H9 (cell line): Measurements from ENCODE around the gene IGF1R. TPM values are rescaled to one million over a fixed set of nuclear protein-coding genes. Genes with fewer than 3 reads are reported as not detected.

Source experiments
- DNase-seq: peaks from one replicate; pipeline ENCODE4 v3.0.0-alpha.2; 2017
- H2AFZ ChIP-seq: one replicate; pipeline ENCODE4 v1.6.1; 2013; ENCODE audit warnings: mild to moderate bottlenecking, low read length, control low read depth, moderate library complexity
- H2AK5ac ChIP-seq: 2 replicates; pipeline ENCODE4 v1.6.1; 2013; ENCODE audit warnings: low read length, control low read depth, mixed read lengths; ENCODE audit not compliant: insufficient read length
- H2BK120ac ChIP-seq: one replicate; pipeline ENCODE4 v1.6.1; 2013; ENCODE audit warnings: low read depth, mild to moderate bottlenecking, low read length, control low read depth, inconsistent platforms; ENCODE audit not compliant: poor library complexity, severe bottlenecking
- H2BK12ac ChIP-seq: 2 replicates; pipeline ENCODE4 v1.6.1; 2013; ENCODE audit warnings: low read length, control low read depth, mixed read lengths, low read depth; ENCODE audit not compliant: insufficient read length
- H2BK15ac ChIP-seq: 2 replicates; pipeline ENCODE4 v1.6.1; 2013; ENCODE audit warnings: low read depth, low read length, control low read depth
- H2BK20ac ChIP-seq: one replicate; pipeline ENCODE4 v1.6.1; 2013; ENCODE audit warnings: low read depth, mild to moderate bottlenecking, low read length, control low read depth, inconsistent platforms; ENCODE audit not compliant: poor library complexity, severe bottlenecking
- H2BK5ac ChIP-seq: 2 replicates; pipeline ENCODE4 v1.6.1; 2013; ENCODE audit warnings: low read length, control low read depth, mixed read lengths; ENCODE audit not compliant: insufficient read length
- H3K14ac ChIP-seq: 2 replicates; pipeline ENCODE4 v1.6.1; 2013; ENCODE audit warnings: low read length, control low read depth; ENCODE audit not compliant: insufficient read depth
- H3K18ac ChIP-seq: 2 replicates; pipeline ENCODE4 v1.6.1; 2013; ENCODE audit warnings: low read depth, mild to moderate bottlenecking, mixed read lengths, low read length, control low read depth; ENCODE audit not compliant: insufficient read length
- H3K23ac ChIP-seq: 2 replicates; pipeline ENCODE4 v1.6.1; 2013; ENCODE audit warnings: low read length, control low read depth, mixed read lengths, low read depth; ENCODE audit not compliant: insufficient read length
- H3K23me2 ChIP-seq: 2 replicates; pipeline ENCODE4 v1.6.1; 2013; ENCODE audit warnings: low read depth, mild to moderate bottlenecking, mixed read lengths, low read length, control low read depth; ENCODE audit not compliant: insufficient read length, poor library complexity, severe bottlenecking
- H3K27ac ChIP-seq: 2 replicates; pipeline ENCODE4 v1.5.1; 2013; ENCODE audit warnings: low read length, control low read depth, mixed read lengths, low read depth; ENCODE audit not compliant: insufficient read length
- H3K27me3 ChIP-seq: 2 replicates; pipeline ENCODE4 v1.6.1; 2013; ENCODE audit warnings: low read length, control low read depth, inconsistent platforms; ENCODE audit not compliant: insufficient read depth
- H3K4ac ChIP-seq: 2 replicates; pipeline ENCODE4 v1.6.1; 2013; ENCODE audit warnings: low read depth, mild to moderate bottlenecking, control low read depth, inconsistent platforms, low read length, moderate library complexity
- H3K4me1 ChIP-seq: 2 replicates; pipeline ENCODE4 v1.6.1; 2013; ENCODE audit warnings: low read length, control low read depth, inconsistent platforms; ENCODE audit not compliant: insufficient read depth
- H3K4me2 ChIP-seq: 2 replicates; pipeline ENCODE4 v1.6.1; 2013; ENCODE audit warnings: low read length, control low read depth, mixed read lengths; ENCODE audit not compliant: insufficient read length, insufficient read depth
- H3K56ac ChIP-seq: 2 replicates; pipeline ENCODE4 v1.6.1; 2013; ENCODE audit warnings: low read depth, mild to moderate bottlenecking, mixed read lengths, low read length, control low read depth; ENCODE audit not compliant: insufficient read length
- H3K79me1 ChIP-seq: 2 replicates; pipeline ENCODE4 v1.6.1; 2013; ENCODE audit warnings: low read depth, mild to moderate bottlenecking, moderate library complexity, low read length, control low read depth, inconsistent platforms; ENCODE audit not compliant: insufficient read depth, poor library complexity, severe bottlenecking
- H3K79me2 ChIP-seq: 2 replicates; pipeline ENCODE4 v1.6.1; 2013; ENCODE audit warnings: low read length, control low read depth, inconsistent platforms; ENCODE audit not compliant: insufficient read depth
- H3K9ac ChIP-seq: 2 replicates; pipeline ENCODE4 v1.6.1; 2013; ENCODE audit warnings: low read length, control low read depth, mixed read lengths; ENCODE audit not compliant: insufficient read length; ENCODE audit errors: extremely low read depth
- H3K9me3 ChIP-seq: one replicate; pipeline ENCODE4 v1.6.1; 2013; ENCODE audit warnings: low read depth, low read length, inconsistent platforms; ENCODE audit not compliant: control insufficient read depth
- H3T11ph ChIP-seq: one replicate; pipeline ENCODE4 v1.6.1; 2013; ENCODE audit warnings: mild to moderate bottlenecking, low read length, control low read depth, inconsistent platforms
- H4K20me1 ChIP-seq: one replicate; pipeline ENCODE4 v1.6.1; 2013; ENCODE audit not compliant: control insufficient read depth, insufficient read length, insufficient read depth
- H4K5ac ChIP-seq: 2 replicates; pipeline ENCODE4 v1.6.1; 2013; ENCODE audit warnings: low read depth, mild to moderate bottlenecking, mixed read lengths, low read length, control low read depth; ENCODE audit not compliant: insufficient read length
- H4K8ac ChIP-seq: replicated peaks from 2 replicates; pipeline ENCODE4 v1.6.1; 2013; ENCODE audit warnings: low read length, control low read depth, mixed read lengths, low read depth; ENCODE audit not compliant: insufficient read length
- H4K91ac ChIP-seq: 2 replicates; pipeline ENCODE4 v1.6.1; 2013; ENCODE audit warnings: low read depth, mild to moderate bottlenecking, moderate library complexity, mixed read lengths, low read length, control low read depth; ENCODE audit not compliant: insufficient read length
- H3K27ac Mint-ChIP-seq, 3 experiments: 2 replicates in 2 of 3; 3 replicates in 1 of 3; pipeline ENCODE4 v1.8.0; 2020 to 2021; ENCODE audit warnings: mixed read lengths in 3 of 3, mild to moderate bottlenecking in 1 of 3, moderate library complexity in 1 of 3
- H3K27me3 Mint-ChIP-seq: 2 replicates; pipeline ENCODE4 v1.8.0; 2021; ENCODE audit warnings: low read depth, mild to moderate bottlenecking, moderate library complexity, mixed read lengths
- H3K36me3 Mint-ChIP-seq, 3 experiments: 2 replicates in 2 of 3; 3 replicates in 1 of 3; pipeline ENCODE4 v1.8.0; 2020 to 2021; ENCODE audit warnings: low read depth in 3 of 3, mixed read lengths in 3 of 3; ENCODE audit not compliant: insufficient read depth in 1 of 3
- H3K4me1 Mint-ChIP-seq, 2 experiments: 2 replicates each; pipeline ENCODE4 v1.8.0; 2020; ENCODE audit warnings: mixed read lengths in 2 of 2
- H3K4me3 Mint-ChIP-seq, 2 experiments: 2 replicates in 1 of 2; 3 replicates in 1 of 2; pipeline ENCODE4 v1.8.0; 2020 to 2021; ENCODE audit warnings: mild to moderate bottlenecking in 2 of 2, mixed read lengths in 2 of 2, moderate library complexity in 1 of 2
- H3K9me3 Mint-ChIP-seq, 2 experiments: 2 replicates in 1 of 2; 3 replicates in 1 of 2; pipeline ENCODE4 v1.8.0; 2020; ENCODE audit warnings: mild to moderate bottlenecking in 2 of 2, mixed read lengths in 2 of 2, moderate library complexity in 1 of 2
- WGBS: extraction: QIAGEN DNeasy Blood & Tissue Kit; methylation state at CpG from one replicate; pipeline ENCODE4 v1.1.7; 2013; ENCODE audit warnings: missing lambda C conversion rate, low lambda C conversion rate, mixed read lengths; ENCODE audit not compliant: insufficient read length; ENCODE audit errors: extremely low coverage; 5-methylcytosine and 5-hydroxymethylcytosine counted together
- total RNA-seq: library from RNA; stranded (reverse); gene quantifications from 2 replicates; pipeline ENCODE4 v1.2.1, GENCODE V29; 2021
- TF ChIP-seq, protein P1 (sequence below): fragments of 200-600 bp; sonication (generic); conservative IDR thresholded peaks from 3 replicates; pipeline ENCODE4 v1.8.0; 2021; ENCODE audit warnings: antibody characterized with exemption, mild to moderate bottlenecking

The IGF1R gene
- total RNA-seq, 1 experiment from 2014 or later = 70.0 TPM

DNA sequence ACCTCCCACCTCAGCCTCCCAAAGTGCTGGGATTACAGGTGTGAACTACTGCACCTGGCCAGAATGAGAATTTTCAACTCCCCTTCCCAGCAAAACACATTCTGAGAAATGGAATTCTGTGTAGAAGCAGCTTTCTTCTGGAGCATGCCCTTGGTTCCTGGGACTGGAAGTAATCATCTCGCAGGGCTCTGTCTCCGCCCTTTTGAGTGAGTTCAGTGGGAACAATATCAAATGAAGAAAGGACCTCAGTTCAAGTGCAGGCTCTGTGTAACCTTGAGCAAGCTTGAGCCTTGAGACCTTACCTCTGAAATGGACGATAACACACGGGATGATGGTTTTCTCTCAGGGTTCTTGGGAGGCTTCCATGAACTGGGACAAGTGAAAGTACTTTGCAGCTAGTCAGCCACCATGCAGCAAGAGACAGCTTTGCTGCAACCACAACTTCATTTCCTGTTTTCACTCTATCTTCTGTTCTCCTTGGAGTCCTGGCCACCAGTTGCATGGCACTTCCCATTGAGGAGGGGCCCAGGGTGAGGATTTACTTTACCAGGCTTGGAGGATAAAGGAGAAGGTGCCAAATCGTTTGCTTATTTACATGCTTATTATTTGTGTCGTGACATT is 35.7 kb upstream of the IGF1R start:
- no peak overlapping the region for H2AK5ac ChIP-seq
- H3K27ac ChIP-seq = no peak overlapping the region
- H2BK20ac ChIP-seq = no peak overlapping the region
- no peaks in the 10 kb centered on the region for H3K36me3 Mint-ChIP-seq
- no peak overlapping the region for H2BK5ac ChIP-seq
- no peak overlapping the region for H4K91ac ChIP-seq
- H3K23ac ChIP-seq = no peak overlapping the region
- H3T11ph ChIP-seq = no peak overlapping the region
- no peak overlapping the region for H3K18ac ChIP-seq
- H3K9me3 Mint-ChIP-seq = no peaks in the 10 kb centered on the region
- no peak overlapping the region for H2BK120ac ChIP-seq
- DNase-seq = no peak
- H3K27ac Mint-ChIP-seq = peak overlapping the region in 1 of 3 experiments; percentile 27; a peak in 1 of 7 replicates
- no peaks in the 10 kb centered on the region; the same call in none of the 2 replicates for H3K27me3 ChIP-seq
- no peaks in the 10 kb centered on the region for H3K9me3 ChIP-seq
- no peak overlapping the region for H3K4ac ChIP-seq
- H4K8ac ChIP-seq = no peak overlapping the region
- WGBS = no CpG with 5 or more reads among the region's 6 CpGs
- no peak overlapping the region for H3K9ac ChIP-seq
- H3K4me1 ChIP-seq = peaks cover 2% of the 10 kb centered on the region; the same call in 1 of the 2 replicates
- no peaks in the 10 kb centered on the region for H3K27me3 Mint-ChIP-seq
- H2BK15ac ChIP-seq = no peak overlapping the region
- H2BK12ac ChIP-seq = no peak overlapping the region
- H3K23me2 ChIP-seq = no peaks in the 10 kb centered on the region
- no peak overlapping the region for H2AFZ ChIP-seq
- TF ChIP-seq, protein P1, sequence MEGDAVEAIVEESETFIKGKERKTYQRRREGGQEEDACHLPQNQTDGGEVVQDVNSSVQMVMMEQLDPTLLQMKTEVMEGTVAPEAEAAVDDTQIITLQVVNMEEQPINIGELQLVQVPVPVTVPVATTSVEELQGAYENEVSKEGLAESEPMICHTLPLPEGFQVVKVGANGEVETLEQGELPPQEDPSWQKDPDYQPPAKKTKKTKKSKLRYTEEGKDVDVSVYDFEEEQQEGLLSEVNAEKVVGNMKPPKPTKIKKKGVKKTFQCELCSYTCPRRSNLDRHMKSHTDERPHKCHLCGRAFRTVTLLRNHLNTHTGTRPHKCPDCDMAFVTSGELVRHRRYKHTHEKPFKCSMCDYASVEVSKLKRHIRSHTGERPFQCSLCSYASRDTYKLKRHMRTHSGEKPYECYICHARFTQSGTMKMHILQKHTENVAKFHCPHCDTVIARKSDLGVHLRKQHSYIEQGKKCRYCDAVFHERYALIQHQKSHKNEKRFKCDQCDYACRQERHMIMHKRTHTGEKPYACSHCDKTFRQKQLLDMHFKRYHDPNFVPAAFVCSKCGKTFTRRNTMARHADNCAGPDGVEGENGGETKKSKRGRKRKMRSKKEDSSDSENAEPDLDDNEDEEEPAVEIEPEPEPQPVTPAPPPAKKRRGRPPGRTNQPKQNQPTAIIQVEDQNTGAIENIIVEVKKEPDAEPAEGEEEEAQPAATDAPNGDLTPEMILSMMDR = no peak
- no peak overlapping the region; a peak in 1 of 5 replicates for H3K4me3 Mint-ChIP-seq
- peaks cover 10 to 12% of the 10 kb centered on the region in 2 experiments for H3K4me1 Mint-ChIP-seq
- H3K79me1 ChIP-seq = no peaks in the 10 kb centered on the region
- no peaks in the 10 kb centered on the region for H3K79me2 ChIP-seq
- no peak overlapping the region for H3K14ac ChIP-seq
- H3K4me2 ChIP-seq = no peak overlapping the region
- no peaks in the 10 kb centered on the region for H4K20me1 ChIP-seq
- no peak overlapping the region for H4K5ac ChIP-seq
- no peak overlapping the region for H3K56ac ChIP-seq
